Measurements from ENCODE around the gene C2.
"Not testable (repeated sequence)": the region's sequence is repeated elsewhere in the genome, so short reads cannot be mapped to it uniquely, and the experiment has no call there.

C2 gene

GRCh38 chr6:31920811-31921210, 6.7 kb upstream of the C2 start:
- FAIRE-seq (no peak), DNase-seq (ENCODE audit: insufficient read length, low spot score) (no peak)

- no peak for DNase-seq (ENCODE audit: insufficient read length, low spot score)
- no peak for FAIRE-seq
These were observed 4.6 kb upstream of the C2 start for GRCh38 chr6:31922942-31923341.

GRCh38 chr6:31927863-31928671, 550 bp downstream of the C2 start:
- FAIRE-seq = no peak
- no peak for DNase-seq (ENCODE audit: insufficient read length, low spot score)

- DNase-seq (ENCODE audit: insufficient read length, low spot score) (no peak), FAIRE-seq (no peak)
These were observed 1.1 kb downstream of the C2 start for GRCh38 chr6:31928672-31928939.

- FAIRE-seq (no peak), DNase-seq (ENCODE audit: insufficient read length, low spot score) (no peak)
These were observed 3.4 kb downstream of the C2 start for GRCh38 chr6:31930962-31931361.

GRCh38 chr6:31932137-31932536, 4.6 kb downstream of the C2 start:
- not testable (repeated sequence) for DNase-seq (ENCODE audit: insufficient read length, low spot score); FAIRE-seq

- FAIRE-seq (no peak), DNase-seq (ENCODE audit: insufficient read length, low spot score) (no peak)
These were observed 6.0 kb downstream of the C2 start for GRCh38 chr6:31933537-31933936.

- DNase-seq (ENCODE audit: insufficient read length, low spot score) (no peak), FAIRE-seq (no peak)
These were observed 7.5 kb downstream of the C2 start for GRCh38 chr6:31935021-31935420.

- no peak for DNase-seq (ENCODE audit: insufficient read length, low spot score)
- FAIRE-seq = no peak
These were observed 8.3 kb downstream of the C2 start for GRCh38 chr6:31935823-31936222.

- FAIRE-seq = no peak
- DNase-seq (ENCODE audit: insufficient read length, low spot score) = no peak
These were observed 12.7 kb downstream of the C2 start for GRCh38 chr6:31940256-31940664.

- DNase-seq (ENCODE audit: insufficient read length, low spot score) (no peak), FAIRE-seq (no peak)
These were observed 16.2 kb downstream of the C2 start for GRCh38 chr6:31943742-31944141.

GRCh38 chr6:31945154-31945506, 17.6 kb downstream of the C2 start:
- FAIRE-seq = no peak
- no peak for DNase-seq (ENCODE audit: insufficient read length, low spot score)

GRCh38 chr6:31945507-31946369, 18.2 kb downstream of the C2 start, which contains the start of gene CFB:
CFB (plus strand) TSS chr6:31946095; CDS start chr6:31946222, 127 bp downstream.
- DNase-seq (ENCODE audit: insufficient read length, low spot score) (no peak), FAIRE-seq (no peak)

GRCh38 chr6:31946370-31946885, 18.9 kb downstream of the C2 start:
- FAIRE-seq (no peak), DNase-seq (ENCODE audit: insufficient read length, low spot score) (no peak)

GRCh38 chr6:31947070-31947675, 19.7 kb downstream of the C2 start:
- DNase-seq (ENCODE audit: insufficient read length, low spot score) (no peak), FAIRE-seq (no peak)

- FAIRE-seq (no peak), DNase-seq (ENCODE audit: insufficient read length, low spot score) (no peak)
These were observed 20.3 kb downstream of the C2 start for GRCh38 chr6:31947864-31948263.

GRCh38 chr6:31948306-31948705, 20.8 kb downstream of the C2 start:
- no peak for FAIRE-seq

GRCh38 chr6:31948753-31949413, 21.4 kb downstream of the C2 start:
- no peak for FAIRE-seq
- no peak for DNase-seq (ENCODE audit: insufficient read length, low spot score)

More at GRCh38 chr6:31948306-31948705, 20.8 kb downstream of the C2 start:
- DNase-seq (ENCODE audit: insufficient read length, low spot score) = no peak

- FAIRE-seq = no peak
These were observed 22.5 kb downstream of the C2 start for GRCh38 chr6:31949926-31950548.

GRCh38 chr6:31952140-31952805, 24.8 kb downstream of the C2 start:
- peak; percentile 51 for FAIRE-seq
- no peak for DNase-seq (ENCODE audit: insufficient read length, low spot score)

More at GRCh38 chr6:31949926-31950548, 22.5 kb downstream of the C2 start:
- DNase-seq (ENCODE audit: insufficient read length, low spot score) = no peak
